Astrocyte of the spinal cord (primary cell): ENCODE measurements around the gene SVIL.
A peak's percentile ranks its signal among the peaks of the same experiment; 100 is the strongest.

ENCODE experiments used
- DNase-seq: peaks from one replicate; pipeline ENCODE4 v3.0.0; 2011; ENCODE audit warnings: low read depth, low spot score
- H3K4me3 ChIP-seq: 2 replicates; pipeline ENCODE4 v1.5.1; 2011; ENCODE audit warnings: low read depth, mild to moderate bottlenecking, low read length, moderate library complexity
- CTCF ChIP-seq: IDR thresholded peaks from 2 replicates; pipeline ENCODE4 v1.5.1; 2012; ENCODE audit warnings: low read depth, mild to moderate bottlenecking, low read length, inconsistent platforms
- in situ Hi-C: cut with HindIII; loops from 2 replicates; pipeline ENCODE4 v1.10.0; 2017; ENCODE audit warnings: low sequenced_read_pairs

SVIL gene

GRCh38 chr10:29646238-29646902 is 11.6 kb upstream of the SVIL start:
- in situ Hi-C loops, result no loop called here
- H3K4me3 ChIP-seq, result no peak overlapping the region
- no peak for TF ChIP-seq CTCF
- peak; percentile 58 for DNase-seq

- no peak for TF ChIP-seq CTCF
Observed at GRCh38 chr10:29643771-29644501, 9.2 kb upstream of the SVIL start.

GRCh38 chr10:29642990-29643389 is 8.2 kb upstream of the SVIL start:
- no peak overlapping the region for H3K4me3 ChIP-seq
- DNase-seq, result peak; percentile 84
- in situ Hi-C loops, result no loop called here
- no peak for TF ChIP-seq CTCF

More at GRCh38 chr10:29643771-29644501, 9.2 kb upstream of the SVIL start:
- in situ Hi-C loops, result no loop called here
- H3K4me3 ChIP-seq, result no peak overlapping the region
- no peak for DNase-seq

GRCh38 chr10:29637537-29637936 is 2.8 kb upstream of the SVIL start:
- no peak for DNase-seq
- in situ Hi-C loops, result no loop called here

GRCh38 chr10:29636178-29636577 is 1.4 kb upstream of the SVIL start:
- no peak overlapping the region for H3K4me3 ChIP-seq
- DNase-seq, result peak; percentile 90
- in situ Hi-C loops, result no loop called here
- no peak for TF ChIP-seq CTCF

More at GRCh38 chr10:29637537-29637936, 2.8 kb upstream of the SVIL start:
- H3K4me3 ChIP-seq, result no peak overlapping the region
- no peak for TF ChIP-seq CTCF

- DNase-seq, result peak; percentile 75
- peak overlapping the region; percentile 6 for H3K4me3 ChIP-seq
Observed at GRCh38 chr10:29635711-29636144, 957 bp upstream of the SVIL start.

More at GRCh38 chr10:29635711-29636144, 957 bp upstream of the SVIL start:
- in situ Hi-C loops, result no loop called here
- TF ChIP-seq CTCF, result no peak
